ENCODE measurements around the gene GPR63.

Gene GPR63

GRCh38 chr6:96864216-96865054 lies 27.2 kb upstream of the GPR63 start:
- no peak overlapping the region for H3K27ac ChIP-seq
- no peak for TF ChIP-seq CTCF (conservative IDR thresholded peaks at IDR 0.05)

- TF ChIP-seq CTCF (conservative IDR thresholded peaks at IDR 0.05), result no peak
Observed at GRCh38 chr6:96862560-96862959, 25.3 kb upstream of the GPR63 start.

GRCh38 chr6:96861588-96861987 lies 24.3 kb upstream of the GPR63 start:
- no peak overlapping the region for H3K27ac ChIP-seq
- no peak for TF ChIP-seq CTCF (conservative IDR thresholded peaks at IDR 0.05)

More at GRCh38 chr6:96862560-96862959, 25.3 kb upstream of the GPR63 start:
- no peak overlapping the region for H3K27ac ChIP-seq

GRCh38 chr6:96856856-96857255 lies 19.6 kb upstream of the GPR63 start:
- H3K27ac ChIP-seq, result no peak overlapping the region
- no peak for TF ChIP-seq CTCF (conservative IDR thresholded peaks at IDR 0.05)

- H3K27ac ChIP-seq, result no peak overlapping the region
- no peak for TF ChIP-seq CTCF (conservative IDR thresholded peaks at IDR 0.05)
Observed at GRCh38 chr6:96853083-96853482, 15.8 kb upstream of the GPR63 start.

- no peak for TF ChIP-seq CTCF (conservative IDR thresholded peaks at IDR 0.05)
- no peak overlapping the region for H3K27ac ChIP-seq
Observed at GRCh38 chr6:96852605-96853004, 15.3 kb upstream of the GPR63 start.

- TF ChIP-seq CTCF (conservative IDR thresholded peaks at IDR 0.05), result no peak
- H3K27ac ChIP-seq, result no peak overlapping the region
Observed at GRCh38 chr6:96851858-96852257, 14.6 kb upstream of the GPR63 start.
